Central memory CD8-positive, alpha-beta T cell (primary cell): ENCODE data around the gene PRDM11.
A peak's percentile ranks its signal among the peaks of the same experiment; 100 is the strongest.

Experiments used
- ATAC-seq: fragments of 150-1000 bp; cut with Tn5 transposase; replicated peaks from 2 replicates; pipeline ENCODE4 v1.10.0; 2022; ENCODE audit warnings: mild to moderate bottlenecking, moderate FRiP score, moderate number of reproducible peaks; ENCODE audit not compliant: poor library complexity, severe bottlenecking; ENCODE audit errors: extremely low read depth
- DNase-seq, 2 donors: peaks; one replicate each; pipeline ENCODE4 v3.0.0; 2021; ENCODE audit warnings: low spot score in 2 of 2
- H3K27ac Mint-ChIP-seq: one replicate; pipeline ENCODE4 v1.8.0; 2022; ENCODE audit warnings: low read depth, mild to moderate bottlenecking, moderate library complexity, mixed read lengths
- H3K27me3 Mint-ChIP-seq: one replicate; pipeline ENCODE4 v1.8.0; 2022; ENCODE audit warnings: mixed read lengths
- H3K36me3 Mint-ChIP-seq: one replicate; pipeline ENCODE4 v1.8.0; 2022; ENCODE audit warnings: mild to moderate bottlenecking, moderate library complexity, mixed read lengths; ENCODE audit not compliant: insufficient read depth
- H3K4me1 Mint-ChIP-seq: one replicate; pipeline ENCODE4 v1.8.0; 2022; ENCODE audit warnings: mixed read lengths
- H3K4me3 Mint-ChIP-seq: one replicate; pipeline ENCODE4 v1.8.0; 2022; ENCODE audit warnings: mild to moderate bottlenecking, moderate library complexity, mixed read lengths
- H3K9me3 Mint-ChIP-seq: one replicate; pipeline ENCODE4 v1.8.0; 2022; ENCODE audit warnings: mixed read lengths

The PRDM11 gene

DNA sequence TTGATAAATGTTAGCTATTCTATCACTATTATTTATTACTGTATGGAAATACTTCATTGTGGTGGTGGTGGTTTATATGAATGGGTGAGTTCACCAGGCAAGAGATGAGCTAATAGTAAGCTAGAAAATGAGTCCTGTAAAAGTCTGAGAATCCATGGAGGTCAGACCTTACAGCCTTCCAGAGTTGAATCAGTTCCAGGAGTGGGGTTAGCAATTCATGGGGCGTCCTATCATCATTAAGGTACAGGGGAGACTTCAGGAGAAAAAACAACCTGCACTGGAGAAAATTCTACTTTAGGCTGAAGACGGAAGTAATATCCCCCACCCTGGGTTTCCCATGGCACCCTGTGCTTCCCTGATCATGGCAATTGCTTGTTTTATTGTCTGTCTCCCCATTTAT, 133.2 kb downstream of the PRDM11 start:
- Mint-ChIP-seq H3K4me1 (no peaks in the 10 kb centered on the region), H3K27me3 (peaks cover 52% of the 10 kb centered on the region), H3K9me3 (no peaks in the 10 kb centered on the region), H3K4me3 (no peak overlapping the region), H3K36me3 (no peaks in the 10 kb centered on the region), H3K27ac (no peak overlapping the region)
- no peak for DNase-seq
- ATAC-seq = no peak

- peaks cover 52% of the 10 kb centered on the region for H3K27me3 Mint-ChIP-seq
- H3K4me3 Mint-ChIP-seq = no peak overlapping the region
- ATAC-seq (peak; percentile 67), DNase-seq (no peak)
- no peaks in the 10 kb centered on the region for H3K36me3 Mint-ChIP-seq
- no peaks in the 10 kb centered on the region for H3K4me1 Mint-ChIP-seq
- H3K9me3 Mint-ChIP-seq = no peaks in the 10 kb centered on the region
- H3K27ac Mint-ChIP-seq = no peak overlapping the region
Observed at GRCh38 chr11:45280449-45280848, 134.0 kb downstream of the PRDM11 start.

DNA sequence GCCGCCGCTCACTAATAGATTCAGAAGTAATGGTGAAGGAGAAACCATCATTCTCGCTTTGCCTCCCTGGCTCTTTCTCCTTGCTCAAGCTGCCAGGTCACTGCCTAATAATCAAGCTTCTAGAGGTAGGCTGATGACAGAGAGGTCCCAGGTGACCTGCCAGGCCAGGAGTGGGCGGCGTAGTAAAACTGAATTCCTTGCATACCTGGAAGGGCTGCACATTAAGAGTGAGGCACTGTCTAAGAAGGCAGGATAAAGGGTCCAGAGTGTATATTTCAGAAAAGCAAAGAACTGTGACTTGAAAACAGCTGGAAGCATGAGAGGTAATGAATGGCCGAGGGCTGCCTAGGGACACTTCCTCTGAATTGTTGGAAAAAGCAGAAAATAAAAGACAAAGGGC, 135.6 kb downstream of the PRDM11 start:
- no peak overlapping the region for H3K4me3 Mint-ChIP-seq
- no peak overlapping the region for H3K27ac Mint-ChIP-seq
- DNase-seq (no peak), ATAC-seq (no peak)
- H3K36me3 Mint-ChIP-seq = no peaks in the 10 kb centered on the region
- H3K27me3 Mint-ChIP-seq = peaks cover 56% of the 10 kb centered on the region
- no peaks in the 10 kb centered on the region for H3K4me1 Mint-ChIP-seq
- no peaks in the 10 kb centered on the region for H3K9me3 Mint-ChIP-seq
